ENCODE results near the gene GADD45G. TPM values are rescaled to one million over a fixed set of nuclear protein-coding genes. Genes with fewer than 3 reads are reported as not detected.

The GADD45G gene
- total RNA-seq, 1 experiment from 2014 or later = 0.39 TPM

GRCh38 chr9:89563571-89564345, 41.1 kb upstream of the GADD45G start:
- no peak overlapping the region for H3K27ac ChIP-seq (ENCODE audit: low read depth, low read length, poor library complexity, severe bottlenecking)
- DNase-seq (ENCODE audit: low spot score) = no peak
- no peaks in the 10 kb centered on the region for H3K9me3 ChIP-seq (ENCODE audit: low read depth, low read length, poor library complexity, severe bottlenecking)
- CTCF ChIA-PET = no interaction called here
- TF ChIP-seq, protein P1, sequence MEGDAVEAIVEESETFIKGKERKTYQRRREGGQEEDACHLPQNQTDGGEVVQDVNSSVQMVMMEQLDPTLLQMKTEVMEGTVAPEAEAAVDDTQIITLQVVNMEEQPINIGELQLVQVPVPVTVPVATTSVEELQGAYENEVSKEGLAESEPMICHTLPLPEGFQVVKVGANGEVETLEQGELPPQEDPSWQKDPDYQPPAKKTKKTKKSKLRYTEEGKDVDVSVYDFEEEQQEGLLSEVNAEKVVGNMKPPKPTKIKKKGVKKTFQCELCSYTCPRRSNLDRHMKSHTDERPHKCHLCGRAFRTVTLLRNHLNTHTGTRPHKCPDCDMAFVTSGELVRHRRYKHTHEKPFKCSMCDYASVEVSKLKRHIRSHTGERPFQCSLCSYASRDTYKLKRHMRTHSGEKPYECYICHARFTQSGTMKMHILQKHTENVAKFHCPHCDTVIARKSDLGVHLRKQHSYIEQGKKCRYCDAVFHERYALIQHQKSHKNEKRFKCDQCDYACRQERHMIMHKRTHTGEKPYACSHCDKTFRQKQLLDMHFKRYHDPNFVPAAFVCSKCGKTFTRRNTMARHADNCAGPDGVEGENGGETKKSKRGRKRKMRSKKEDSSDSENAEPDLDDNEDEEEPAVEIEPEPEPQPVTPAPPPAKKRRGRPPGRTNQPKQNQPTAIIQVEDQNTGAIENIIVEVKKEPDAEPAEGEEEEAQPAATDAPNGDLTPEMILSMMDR (conservative IDR thresholded peaks at IDR 0.05; ENCODE audit: low read depth, low read length) = no peak
- TF ChIP-seq EZH2 (IDR thresholded peaks at IDR 0.05; ENCODE audit: borderline replicate concordance, low read depth, low read length, poor library complexity, severe bottlenecking) = no peak
- no TSS peak for BruUV-seq (replicated peaks)
- no peaks in the 10 kb centered on the region for H3K36me3 ChIP-seq (ENCODE audit: insufficient read depth, low read length, poor library complexity, severe bottlenecking)
- no peaks in the 10 kb centered on the region for H3K27me3 ChIP-seq (replicated peaks; ENCODE audit: insufficient read depth, low read depth, low read length, poor library complexity)
- no peak overlapping the region for H3K4me3 ChIP-seq (ENCODE audit: low read depth, low read length, poor library complexity, severe bottlenecking)
- no peaks in the 10 kb centered on the region for H3K4me1 ChIP-seq (ENCODE audit: insufficient read depth, low read length, poor library complexity, severe bottlenecking)
- POLR2A ChIA-PET (ENCODE audit: low non-redundant PET) = interaction anchor here (0.6 kb wide), 1 partner anchor 1091 kb away, joined by 4 read pairs; no protein-coding TSS in a partner anchor
- intact Hi-C loops (cut with micrococcal nuclease; ENCODE audit: unreplicated experiment) = no loop called here

DNA sequence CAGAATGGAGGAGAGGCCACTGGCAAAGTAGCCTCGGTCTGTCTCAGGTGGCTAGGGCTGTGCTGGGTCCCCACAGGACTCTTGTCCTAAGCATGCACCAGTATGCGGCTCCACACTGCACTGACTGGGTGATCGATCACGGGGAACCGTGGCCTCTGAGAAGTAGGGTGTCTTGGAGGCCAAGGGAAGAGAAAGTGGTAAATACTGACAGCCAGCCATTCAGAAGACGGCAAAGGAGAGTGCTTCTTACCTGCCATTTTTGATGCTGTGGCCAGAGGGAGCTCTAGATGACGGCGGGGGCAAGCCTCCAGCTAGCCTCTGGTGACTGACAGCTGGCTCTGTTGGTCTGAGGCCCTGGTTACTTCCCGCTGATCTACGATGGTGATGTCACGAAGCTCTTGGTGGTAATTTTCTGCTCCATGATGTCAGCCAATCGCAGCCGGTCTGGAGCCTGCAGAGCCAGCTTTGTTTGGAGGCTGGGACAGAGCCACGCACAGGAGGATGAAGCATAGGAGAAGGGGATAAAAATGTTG, 40.4 kb upstream of the GADD45G start:
- peak; percentile 9 for DNase-seq (ENCODE audit: low spot score)
- no peak overlapping the region for H3K27ac ChIP-seq (ENCODE audit: low read depth, low read length, poor library complexity, severe bottlenecking)
- BruUV-seq (replicated peaks) = no TSS peak

GRCh38 chr9:89567649-89568048, 37.2 kb upstream of the GADD45G start:
- intact Hi-C loops (cut with micrococcal nuclease; ENCODE audit: unreplicated experiment) = no loop called here
- ChIA-PET CTCF (no interaction called here), POLR2A (ENCODE audit: low non-redundant PET) (no interaction called here)
- H3K36me3 ChIP-seq (ENCODE audit: insufficient read depth, low read length, poor library complexity, severe bottlenecking) = no peaks in the 10 kb centered on the region
- peaks cover 6% of the 10 kb centered on the region for H3K27me3 ChIP-seq (replicated peaks; ENCODE audit: insufficient read depth, low read depth, low read length, poor library complexity)
- no peaks in the 10 kb centered on the region for H3K4me1 ChIP-seq (ENCODE audit: insufficient read depth, low read length, poor library complexity, severe bottlenecking)
- DNase-seq (ENCODE audit: low spot score) = no peak
- H3K27ac ChIP-seq (ENCODE audit: low read depth, low read length, poor library complexity, severe bottlenecking) = no peak overlapping the region
- no TSS peak for BruUV-seq (replicated peaks)
- no peaks in the 10 kb centered on the region for H3K9me3 ChIP-seq (ENCODE audit: low read depth, low read length, poor library complexity, severe bottlenecking)
- no peak overlapping the region for H3K4me3 ChIP-seq (ENCODE audit: low read depth, low read length, poor library complexity, severe bottlenecking)
- TF ChIP-seq, protein P1 (conservative IDR thresholded peaks at IDR 0.05; ENCODE audit: low read depth, low read length) = no peak
- no peak for TF ChIP-seq EZH2 (IDR thresholded peaks at IDR 0.05; ENCODE audit: borderline replicate concordance, low read depth, low read length, poor library complexity, severe bottlenecking)

More for the DNA sequence above, 40.4 kb upstream of the GADD45G start:
- no peaks in the 10 kb centered on the region for H3K4me1 ChIP-seq (ENCODE audit: insufficient read depth, low read length, poor library complexity, severe bottlenecking)
- no peak overlapping the region for H3K4me3 ChIP-seq (ENCODE audit: low read depth, low read length, poor library complexity, severe bottlenecking)
- POLR2A ChIA-PET (ENCODE audit: low non-redundant PET) = interaction anchor here (0.6 kb wide), 1 partner anchor 1090 kb away, joined by 4 read pairs; no protein-coding TSS in a partner anchor
- CTCF ChIA-PET = no interaction called here
- TF ChIP-seq, protein P1 (conservative IDR thresholded peaks at IDR 0.05; ENCODE audit: low read depth, low read length) = no peak
- TF ChIP-seq EZH2 (IDR thresholded peaks at IDR 0.05; ENCODE audit: borderline replicate concordance, low read depth, low read length, poor library complexity, severe bottlenecking) = no peak
- intact Hi-C loops (cut with micrococcal nuclease; ENCODE audit: unreplicated experiment) = no loop called here
- H3K9me3 ChIP-seq (ENCODE audit: low read depth, low read length, poor library complexity, severe bottlenecking) = no peaks in the 10 kb centered on the region
- no peaks in the 10 kb centered on the region for H3K36me3 ChIP-seq (ENCODE audit: insufficient read depth, low read length, poor library complexity, severe bottlenecking)
- H3K27me3 ChIP-seq (replicated peaks; ENCODE audit: insufficient read depth, low read depth, low read length, poor library complexity) = no peaks in the 10 kb centered on the region

All from A673 (cell line).